ENCODE measurements around the gene TOX2. TPM values are rescaled to one million over a fixed set of nuclear protein-coding genes. Genes with fewer than 3 reads are reported as not detected.

Gene TOX2
- total RNA-seq, 1 donor from 2014 or later = 5.0 TPM

DNA sequence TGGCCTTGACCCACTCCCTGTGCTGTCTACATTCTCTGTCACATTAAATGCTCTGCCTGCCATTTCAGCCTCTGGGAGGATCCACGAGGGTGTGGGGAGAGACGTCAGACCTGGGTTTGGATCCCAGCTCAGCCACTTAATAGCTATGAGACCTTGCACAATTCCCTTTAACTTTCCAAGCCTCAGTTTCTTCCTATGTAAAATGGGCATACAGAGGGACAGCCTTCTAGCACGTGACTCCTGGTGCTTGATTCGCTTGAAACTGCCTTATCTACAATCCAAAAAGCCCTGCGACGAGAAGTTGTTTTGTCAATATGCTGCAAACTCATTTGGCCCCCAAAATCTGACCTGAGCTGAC is 40.0 kb downstream of the TOX2 start:
- Mint-ChIP-seq H3K4me1 (ENCODE audit: unreplicated experiment) (peaks cover 8% of the 10 kb centered on the region), H3K9me3 (ENCODE audit: unreplicated experiment) (no peaks in the 10 kb centered on the region), H3K27me3 (ENCODE audit: unreplicated experiment) (peaks cover 4% of the 10 kb centered on the region), H3K4me3 (ENCODE audit: unreplicated experiment) (no peak overlapping the region), H3K27ac (ENCODE audit: unreplicated experiment) (no peak overlapping the region), H3K36me3 (ENCODE audit: low read depth, unreplicated experiment) (no peaks in the 10 kb centered on the region)
- no peak for DNase-seq (ENCODE audit: low spot score)
- TF ChIP-seq, protein P1, sequence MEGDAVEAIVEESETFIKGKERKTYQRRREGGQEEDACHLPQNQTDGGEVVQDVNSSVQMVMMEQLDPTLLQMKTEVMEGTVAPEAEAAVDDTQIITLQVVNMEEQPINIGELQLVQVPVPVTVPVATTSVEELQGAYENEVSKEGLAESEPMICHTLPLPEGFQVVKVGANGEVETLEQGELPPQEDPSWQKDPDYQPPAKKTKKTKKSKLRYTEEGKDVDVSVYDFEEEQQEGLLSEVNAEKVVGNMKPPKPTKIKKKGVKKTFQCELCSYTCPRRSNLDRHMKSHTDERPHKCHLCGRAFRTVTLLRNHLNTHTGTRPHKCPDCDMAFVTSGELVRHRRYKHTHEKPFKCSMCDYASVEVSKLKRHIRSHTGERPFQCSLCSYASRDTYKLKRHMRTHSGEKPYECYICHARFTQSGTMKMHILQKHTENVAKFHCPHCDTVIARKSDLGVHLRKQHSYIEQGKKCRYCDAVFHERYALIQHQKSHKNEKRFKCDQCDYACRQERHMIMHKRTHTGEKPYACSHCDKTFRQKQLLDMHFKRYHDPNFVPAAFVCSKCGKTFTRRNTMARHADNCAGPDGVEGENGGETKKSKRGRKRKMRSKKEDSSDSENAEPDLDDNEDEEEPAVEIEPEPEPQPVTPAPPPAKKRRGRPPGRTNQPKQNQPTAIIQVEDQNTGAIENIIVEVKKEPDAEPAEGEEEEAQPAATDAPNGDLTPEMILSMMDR (IDR thresholded peaks at IDR 0.05; ENCODE audit: unreplicated experiment) = no peak

- DNase-seq (ENCODE audit: low spot score) = no peak
- peaks cover 4% of the 10 kb centered on the region for H3K27me3 Mint-ChIP-seq (ENCODE audit: unreplicated experiment)
- H3K36me3 Mint-ChIP-seq (ENCODE audit: low read depth, unreplicated experiment) = no peaks in the 10 kb centered on the region
- no peaks in the 10 kb centered on the region for H3K9me3 Mint-ChIP-seq (ENCODE audit: unreplicated experiment)
- H3K27ac Mint-ChIP-seq (ENCODE audit: unreplicated experiment) = no peak overlapping the region
- H3K4me3 Mint-ChIP-seq (ENCODE audit: unreplicated experiment) = no peak overlapping the region
- H3K4me1 Mint-ChIP-seq (ENCODE audit: unreplicated experiment) = peaks cover 9% of the 10 kb centered on the region
- TF ChIP-seq, protein P1 (IDR thresholded peaks at IDR 0.05; ENCODE audit: unreplicated experiment) = no peak
Observed at GRCh38 chr20:43955062-43955749, 40.6 kb downstream of the TOX2 start.

DNA sequence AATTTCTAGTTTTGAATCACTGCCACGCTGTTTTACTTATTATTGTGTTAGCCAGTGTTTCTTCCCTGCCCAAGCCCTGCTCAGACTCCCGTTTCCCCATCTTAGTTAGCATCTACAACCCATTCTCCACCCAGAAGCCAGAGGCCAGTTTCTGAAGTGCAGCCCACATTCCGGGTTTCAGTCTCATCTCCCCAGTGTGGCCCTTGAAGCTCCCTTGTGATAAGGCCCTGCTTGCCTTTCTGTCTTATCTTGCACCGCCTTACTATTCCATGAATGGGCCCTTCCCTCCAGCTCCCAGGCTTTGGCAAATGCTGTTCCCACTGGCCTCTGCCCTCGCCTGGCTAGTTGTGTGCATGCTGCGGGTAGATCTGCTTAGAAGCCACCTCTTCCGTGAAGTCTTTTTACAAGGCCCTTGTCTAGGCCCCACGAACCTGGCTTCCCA is 41.1 kb downstream of the TOX2 start:
- Mint-ChIP-seq H3K4me1 (ENCODE audit: unreplicated experiment) (peaks cover 9% of the 10 kb centered on the region), H3K36me3 (ENCODE audit: low read depth, unreplicated experiment) (no peaks in the 10 kb centered on the region), H3K9me3 (ENCODE audit: unreplicated experiment) (no peaks in the 10 kb centered on the region), H3K27ac (ENCODE audit: unreplicated experiment) (no peak overlapping the region), H3K4me3 (ENCODE audit: unreplicated experiment) (no peak overlapping the region), H3K27me3 (ENCODE audit: unreplicated experiment) (peaks cover 4% of the 10 kb centered on the region)
- no peak for DNase-seq (ENCODE audit: low spot score)
- TF ChIP-seq, protein P1 (IDR thresholded peaks at IDR 0.05; ENCODE audit: unreplicated experiment) = no peak

- no peaks in the 10 kb centered on the region for H3K36me3 Mint-ChIP-seq (ENCODE audit: low read depth, unreplicated experiment)
- H3K9me3 Mint-ChIP-seq (ENCODE audit: unreplicated experiment) = no peaks in the 10 kb centered on the region
- no peak for DNase-seq (ENCODE audit: low spot score)
- peaks cover 9% of the 10 kb centered on the region for H3K4me1 Mint-ChIP-seq (ENCODE audit: unreplicated experiment)
- TF ChIP-seq, protein P1 (IDR thresholded peaks at IDR 0.05; ENCODE audit: unreplicated experiment) = no peak
- no peak overlapping the region for H3K4me3 Mint-ChIP-seq (ENCODE audit: unreplicated experiment)
- no peak overlapping the region for H3K27ac Mint-ChIP-seq (ENCODE audit: unreplicated experiment)
- H3K27me3 Mint-ChIP-seq (ENCODE audit: unreplicated experiment) = peaks cover 4% of the 10 kb centered on the region
Observed at GRCh38 chr20:43957392-43957791, 42.7 kb downstream of the TOX2 start.

DNA sequence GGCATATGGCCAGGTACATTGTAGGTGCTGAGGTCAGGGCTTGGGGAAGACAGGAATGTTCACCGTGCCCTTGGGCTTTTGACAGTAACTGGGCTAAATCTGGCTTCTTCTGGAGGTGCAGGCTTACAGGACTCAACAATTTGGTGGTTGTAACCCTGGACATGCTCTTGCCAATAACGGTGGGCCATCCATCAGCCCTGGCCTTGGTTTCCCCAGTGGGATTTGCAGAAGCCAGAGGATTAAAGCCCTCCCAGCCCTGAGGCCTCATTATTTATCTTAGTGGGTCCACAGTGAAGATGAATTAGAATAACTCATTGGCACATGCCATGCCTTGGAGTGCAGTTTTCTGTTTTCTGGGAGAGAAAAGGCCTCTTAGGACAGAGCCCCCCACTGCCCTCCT is 44.0 kb downstream of the TOX2 start:
- Mint-ChIP-seq H3K27me3 (ENCODE audit: unreplicated experiment) (peaks cover 2% of the 10 kb centered on the region), H3K9me3 (ENCODE audit: unreplicated experiment) (no peaks in the 10 kb centered on the region)
- no peak for DNase-seq (ENCODE audit: low spot score)

More for the DNA sequence above, 44.0 kb downstream of the TOX2 start:
- no peak overlapping the region for H3K27ac Mint-ChIP-seq (ENCODE audit: unreplicated experiment)
- no peak overlapping the region for H3K4me3 Mint-ChIP-seq (ENCODE audit: unreplicated experiment)
- TF ChIP-seq, protein P1 (IDR thresholded peaks at IDR 0.05; ENCODE audit: unreplicated experiment) = no peak
- no peaks in the 10 kb centered on the region for H3K36me3 Mint-ChIP-seq (ENCODE audit: low read depth, unreplicated experiment)
- peaks cover 11% of the 10 kb centered on the region for H3K4me1 Mint-ChIP-seq (ENCODE audit: unreplicated experiment)

Data from endothelial cell (in vitro differentiated cells).